K562 (cell line): Measurements from ENCODE around the gene LHPP. TPM values are rescaled to one million over a fixed set of nuclear protein-coding genes. Genes with fewer than 3 reads are reported as not detected.

ENCODE experiments used
- BDP1 ChIP-seq: IDR thresholded peaks from 3 replicates; pipeline ENCODE4 v1.6.1; 2011; ENCODE audit not compliant: insufficient read length, insufficient read depth
- DACH1 ChIP-seq: fragments of 450-650 bp; IDR thresholded peaks from 2 replicates; pipeline ENCODE4 v1.6.1; 2018; ENCODE audit not compliant: partially characterized antibody
- GABPB2 ChIP-seq: fragments of 250-450 bp; sonication (Bioruptor Pico); conservative IDR thresholded peaks from 2 replicates; pipeline ENCODE4 v1.5.1; 2021; ENCODE audit warnings: mild to moderate bottlenecking
- GATAD2B ChIP-seq: fragments of 450-650 bp; IDR thresholded peaks from 2 replicates; pipeline ENCODE4 v1.6.1; 2017; ENCODE audit warnings: mild to moderate bottlenecking, borderline replicate concordance
- HBP1 ChIP-seq: fragments of 450-650 bp; formaldehyde crosslinking; IDR thresholded peaks from 2 replicates; pipeline ENCODE4 v1.4.0; 2022; ENCODE audit warnings: missing genetic modification characterization
- XRCC4 ChIP-seq: IDR thresholded peaks from one replicate; pipeline ENCODE4 v1.6.1; 2011; ENCODE audit not compliant: insufficient read depth, insufficient read length; ENCODE audit errors: extremely low read depth
- polyA plus RNA-seq, 8 experiments: library from polyadenylated mRNA; depleted of rRNA in 4 of 8; stranded (reverse) in 5 of 8; unstranded in 3 of 8; fragments of >200 nt; fragmentation: Nextera tagmentation in 2 of 8; fragmentation: Illumina TruSeq in 1 of 8; extraction: Ambion mirVana in 2 of 8; extraction: Trizol in 1 of 8; gene quantifications; 2 replicates each; pipeline versions ENCODE4 v1.2.1 to v1.2.3, GENCODE V29; 2011 to 2014; ENCODE audit warnings: inconsistent platforms in 1 of 8, missing spikeins in 1 of 8
- total RNA-seq, 7 experiments: library from RNA; depleted of rRNA in 6 of 7; stranded (reverse); fragments of >200 nt in 6 of 7; fragmentation: Illumina TruSeq in 2 of 7; extraction: Trizol in 2 of 7; gene quantifications; 2 replicates each; pipeline versions ENCODE4 v1.2.1 to v1.2.3, GENCODE V29; 2011 to 2021; ENCODE audit warnings: low replicate concordance in 1 of 7
- TF ChIP-seq, protein P1 (sequence below): sonication (generic); formaldehyde crosslinking; IDR thresholded peaks from 2 replicates; pipeline ENCODE4 v1.8.0; 2022; ENCODE audit warnings: missing genetic modification reagents, mild to moderate bottlenecking, borderline replicate concordance

LHPP gene
- total and polyA plus RNA-seq, 9 of the 15 experiments (the other 6 are each of a cell fraction or from before 2014, with no cell fraction given): 0.34 to 7.4 (median 3.0) TPM

DNA sequence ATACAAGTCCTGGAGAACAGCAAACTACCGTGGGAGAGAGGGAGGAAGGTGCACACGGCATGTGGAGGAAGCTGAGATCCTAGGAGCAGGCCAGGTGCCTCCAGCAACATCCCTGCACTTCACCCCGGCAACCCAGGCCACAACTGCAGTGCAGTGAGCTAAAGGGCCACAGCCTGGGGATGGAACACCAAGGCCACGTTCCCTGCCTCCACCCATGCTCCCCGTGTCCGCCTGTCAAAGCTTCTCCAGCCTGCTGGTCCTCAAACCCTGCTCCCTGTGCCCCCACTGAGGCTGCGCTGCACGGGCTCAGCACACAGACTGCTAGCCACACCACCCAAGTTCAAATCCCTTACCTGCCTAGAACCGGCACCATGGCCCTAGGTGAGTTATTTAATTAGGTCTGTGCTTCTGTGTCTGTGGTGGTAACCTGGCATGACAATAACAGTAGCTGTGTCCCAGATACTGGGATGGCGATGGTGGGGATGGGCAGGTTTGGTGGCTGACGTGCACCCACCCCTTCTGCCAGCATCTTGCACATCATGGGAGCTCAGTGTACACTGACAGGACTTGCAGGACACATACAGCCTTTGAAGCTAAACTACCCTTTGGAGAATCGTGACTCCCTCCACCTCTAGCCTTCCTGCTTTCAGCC, 197.1 kb downstream of the LHPP start (continued):
- TF ChIP-seq, protein P1, sequence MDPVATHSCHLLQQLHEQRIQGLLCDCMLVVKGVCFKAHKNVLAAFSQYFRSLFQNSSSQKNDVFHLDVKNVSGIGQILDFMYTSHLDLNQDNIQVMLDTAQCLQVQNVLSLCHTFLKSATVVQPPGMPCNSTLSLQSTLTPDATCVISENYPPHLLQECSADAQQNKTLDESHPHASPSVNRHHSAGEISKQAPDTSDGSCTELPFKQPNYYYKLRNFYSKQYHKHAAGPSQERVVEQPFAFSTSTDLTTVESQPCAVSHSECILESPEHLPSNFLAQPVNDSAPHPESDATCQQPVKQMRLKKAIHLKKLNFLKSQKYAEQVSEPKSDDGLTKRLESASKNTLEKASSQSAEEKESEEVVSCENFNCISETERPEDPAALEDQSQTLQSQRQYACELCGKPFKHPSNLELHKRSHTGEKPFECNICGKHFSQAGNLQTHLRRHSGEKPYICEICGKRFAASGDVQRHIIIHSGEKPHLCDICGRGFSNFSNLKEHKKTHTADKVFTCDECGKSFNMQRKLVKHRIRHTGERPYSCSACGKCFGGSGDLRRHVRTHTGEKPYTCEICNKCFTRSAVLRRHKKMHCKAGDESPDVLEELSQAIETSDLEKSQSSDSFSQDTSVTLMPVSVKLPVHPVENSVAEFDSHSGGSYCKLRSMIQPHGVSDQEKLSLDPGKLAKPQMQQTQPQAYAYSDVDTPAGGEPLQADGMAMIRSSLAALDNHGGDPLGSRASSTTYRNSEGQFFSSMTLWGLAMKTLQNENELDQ (CRISPR knock-in tag): no peak
- TF ChIP-seq BDP1: no peak
- TF ChIP-seq GABPB2 (CRISPR knock-in tag): no peak
- no peak for TF ChIP-seq HBP1
- no peak for TF ChIP-seq DACH1
- TF ChIP-seq GATAD2B: no peak
- no peak for TF ChIP-seq XRCC4
